ENCODE measurements around the gene GPC1. TPM values are rescaled to one million over a fixed set of nuclear protein-coding genes. Genes with fewer than 3 reads are reported as not detected.

The GPC1 gene
- total and polyA plus RNA-seq, 2 donors (not counting 3 experiments of a cell fraction or from before 2014, with no cell fraction given), result 9.6 to 31.1 TPM

- CTCF ChIA-PET, result no interaction called here
- dilution Hi-C loops (cut with MboI; ENCODE audit: extremely low pct_ligation_motif_present, low sequenced_read_pairs), result no loop called here
- Histone ChIP-seq H3K36me3 (ENCODE audit: control insufficient read depth in 2 of 2, extremely low read depth in 1 of 2, insufficient read depth in 2 of 2, low read length in 2 of 2) (no peaks in the 10 kb centered on the region), H3K9me3 (replicated peaks; ENCODE audit: control insufficient read depth, insufficient read depth, low read length) (no peaks in the 10 kb centered on the region), H3K27ac (ENCODE audit: insufficient read depth, low read depth, low read length) (no peak overlapping the region), H3K9me1 (replicated peaks; ENCODE audit: control insufficient read depth, extremely low read depth, insufficient read depth, low read length) (no peaks in the 10 kb centered on the region), H2AFZ (ENCODE audit: low read depth, low read length) (no peak overlapping the region), H3K4me1 (ENCODE audit: control insufficient read depth, extremely low read depth, insufficient read depth, low read length) (no peaks in the 10 kb centered on the region), H3K4me2 (ENCODE audit: insufficient read depth, low read length) (no peak overlapping the region), H3K79me2 (ENCODE audit: control insufficient read depth, insufficient read depth, low read length) (no peaks in the 10 kb centered on the region), H3K4me3 (replicated peaks in 1 of 3; ENCODE audit: insufficient read depth in 1 of 3, low read depth in 1 of 3, low read length in 3 of 3) (no peak overlapping the region), H4K20me1 (replicated peaks; ENCODE audit: control insufficient read depth, extremely low read depth, insufficient read depth, low read length) (no peaks in the 10 kb centered on the region), H3K27me3 (ENCODE audit: control insufficient read depth in 2 of 2, insufficient read depth in 2 of 2, low read length in 2 of 2) (no peaks in the 10 kb centered on the region), H3K9ac (replicated peaks; ENCODE audit: extremely low read depth, insufficient read depth, low read length) (no peak overlapping the region)
- FAIRE-seq, result no peak
- intact Hi-C loops (cut with micrococcal nuclease), result no loop called here
- no TSS peak for BruUV-seq (replicated peaks)
- TF ChIP-seq EZH2 (IDR thresholded peaks at IDR 0.05; ENCODE audit: borderline replicate concordance, low read depth, low read length, severe bottlenecking) (no peak), MAX (IDR thresholded peaks at IDR 0.05; ENCODE audit: insufficient read depth, insufficient read length) (no peak), POLR2A (IDR thresholded peaks at IDR 0.05; ENCODE audit: low read depth, low read length) (no peak), JUN (IDR thresholded peaks at IDR 0.05; ENCODE audit: borderline replicate concordance, insufficient read depth, insufficient read length, low read depth) (no peak), MYC (IDR thresholded peaks at IDR 0.05; ENCODE audit: low read depth, low read length) (no peak), FOS (IDR thresholded peaks at IDR 0.05; ENCODE audit: borderline replicate concordance, insufficient read depth, low read length) (no peak), POLR2AphosphoS5 (IDR thresholded peaks at IDR 0.05; ENCODE audit: insufficient read depth, low read depth, low read length) (no peak), GATA2 (IDR thresholded peaks at IDR 0.05; ENCODE audit: insufficient read depth, insufficient read length, low read depth, low read length) (no peak)
- TF ChIP-seq, protein P1, sequence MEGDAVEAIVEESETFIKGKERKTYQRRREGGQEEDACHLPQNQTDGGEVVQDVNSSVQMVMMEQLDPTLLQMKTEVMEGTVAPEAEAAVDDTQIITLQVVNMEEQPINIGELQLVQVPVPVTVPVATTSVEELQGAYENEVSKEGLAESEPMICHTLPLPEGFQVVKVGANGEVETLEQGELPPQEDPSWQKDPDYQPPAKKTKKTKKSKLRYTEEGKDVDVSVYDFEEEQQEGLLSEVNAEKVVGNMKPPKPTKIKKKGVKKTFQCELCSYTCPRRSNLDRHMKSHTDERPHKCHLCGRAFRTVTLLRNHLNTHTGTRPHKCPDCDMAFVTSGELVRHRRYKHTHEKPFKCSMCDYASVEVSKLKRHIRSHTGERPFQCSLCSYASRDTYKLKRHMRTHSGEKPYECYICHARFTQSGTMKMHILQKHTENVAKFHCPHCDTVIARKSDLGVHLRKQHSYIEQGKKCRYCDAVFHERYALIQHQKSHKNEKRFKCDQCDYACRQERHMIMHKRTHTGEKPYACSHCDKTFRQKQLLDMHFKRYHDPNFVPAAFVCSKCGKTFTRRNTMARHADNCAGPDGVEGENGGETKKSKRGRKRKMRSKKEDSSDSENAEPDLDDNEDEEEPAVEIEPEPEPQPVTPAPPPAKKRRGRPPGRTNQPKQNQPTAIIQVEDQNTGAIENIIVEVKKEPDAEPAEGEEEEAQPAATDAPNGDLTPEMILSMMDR (IDR thresholded peaks at IDR 0.05; ENCODE audit: extremely low read depth in 1 of 2, insufficient read depth in 1 of 2, low read depth in 1 of 2, low read length in 2 of 2), result no peak
- POLR2A ChIA-PET, result no interaction called here
- DNase-seq (ENCODE audit: low read depth, low spot score), result no peak
Measured at GRCh38 chr2:240410004-240410403, 25.5 kb upstream of the GPC1 start.
